Memory B cell (primary cell): ENCODE results near the gene GABRG3.
"Not testable (repeated sequence)": the region's sequence is repeated elsewhere in the genome, so short reads cannot be mapped to it uniquely, and the experiment has no call there.

Experiments used
- ATAC-seq: fragments of 150-1000 bp; cut with Tn5 transposase; 2 replicates; pipeline ENCODE4 v1.10.0; 2021; ENCODE audit warnings: low read depth, mild to moderate bottlenecking, moderate library complexity
- DNase-seq, 2 donors: peaks; one replicate each; pipeline ENCODE4 v3.0.0; 2022; ENCODE audit warnings: low spot score in 2 of 2
- H3K27ac Mint-ChIP-seq: one replicate; pipeline ENCODE4 v1.8.0; 2022; ENCODE audit warnings: mild to moderate bottlenecking, moderate library complexity, mixed read lengths
- H3K27me3 Mint-ChIP-seq: one replicate; pipeline ENCODE4 v1.8.0; 2022; ENCODE audit warnings: mixed read lengths
- H3K36me3 Mint-ChIP-seq: one replicate; pipeline ENCODE4 v1.8.0; 2022; ENCODE audit warnings: mild to moderate bottlenecking, mixed read lengths
- H3K4me1 Mint-ChIP-seq: one replicate; pipeline ENCODE4 v1.8.0; 2022; ENCODE audit warnings: mixed read lengths
- H3K4me3 Mint-ChIP-seq: one replicate; pipeline ENCODE4 v1.8.0; 2022; ENCODE audit warnings: mild to moderate bottlenecking, moderate library complexity, mixed read lengths
- H3K9me3 Mint-ChIP-seq: one replicate; pipeline ENCODE4 v1.8.0; 2022; ENCODE audit warnings: mixed read lengths

The GABRG3 gene

DNA sequence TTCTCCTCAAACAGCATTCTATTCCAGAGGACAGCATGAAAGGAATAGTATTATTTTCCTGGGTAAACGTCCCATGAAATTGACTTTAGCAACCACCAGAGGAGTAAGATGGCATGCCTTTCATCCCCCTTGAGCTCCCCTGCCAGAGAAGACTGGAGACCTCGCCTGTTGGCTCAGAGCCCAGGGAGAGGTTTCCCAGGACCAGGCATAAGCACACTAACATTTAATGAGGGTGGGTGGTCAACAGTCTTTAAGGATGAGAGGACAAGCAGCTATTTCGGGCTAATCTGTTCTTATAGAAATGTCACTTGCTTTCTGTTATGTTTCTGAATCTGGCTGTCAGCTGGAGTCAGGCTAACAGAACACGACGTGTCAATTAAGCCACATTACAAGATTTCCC lies 390.5 kb downstream of the GABRG3 start:
- H3K9me3 Mint-ChIP-seq = no peaks in the 10 kb centered on the region
- no peak overlapping the region for H3K27ac Mint-ChIP-seq
- no peak overlapping the region for H3K4me3 Mint-ChIP-seq
- H3K36me3 Mint-ChIP-seq = no peaks in the 10 kb centered on the region
- ATAC-seq (no peak), DNase-seq (no peak)
- no peaks in the 10 kb centered on the region for H3K27me3 Mint-ChIP-seq
- no peaks in the 10 kb centered on the region for H3K4me1 Mint-ChIP-seq

DNA sequence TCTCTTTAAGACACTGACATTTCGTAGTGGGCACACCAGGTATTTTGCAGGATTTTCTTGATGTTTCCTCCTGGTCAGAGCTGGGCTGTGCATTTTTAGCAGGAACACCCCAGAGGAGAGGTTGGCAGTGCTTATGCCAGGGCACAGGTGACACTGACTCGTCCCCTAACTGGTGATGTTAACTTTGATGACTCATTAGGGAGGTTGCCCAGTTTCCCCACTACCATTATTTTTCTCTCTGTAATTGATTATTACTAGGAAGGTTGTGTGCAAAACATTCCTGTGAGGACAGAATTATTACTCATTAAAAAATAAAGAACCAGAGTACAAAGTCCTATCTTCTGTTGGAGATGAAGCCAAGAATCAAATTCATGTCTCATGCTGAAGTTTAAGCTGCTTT lies 394.5 kb downstream of the GABRG3 start:
- DNase-seq (no peak), ATAC-seq (no peak)
- Mint-ChIP-seq H3K4me3 (no peak overlapping the region), H3K27ac (no peak overlapping the region), H3K4me1 (no peaks in the 10 kb centered on the region), H3K9me3 (peaks cover 1% of the 10 kb centered on the region), H3K27me3 (no peaks in the 10 kb centered on the region), H3K36me3 (no peaks in the 10 kb centered on the region)

DNA sequence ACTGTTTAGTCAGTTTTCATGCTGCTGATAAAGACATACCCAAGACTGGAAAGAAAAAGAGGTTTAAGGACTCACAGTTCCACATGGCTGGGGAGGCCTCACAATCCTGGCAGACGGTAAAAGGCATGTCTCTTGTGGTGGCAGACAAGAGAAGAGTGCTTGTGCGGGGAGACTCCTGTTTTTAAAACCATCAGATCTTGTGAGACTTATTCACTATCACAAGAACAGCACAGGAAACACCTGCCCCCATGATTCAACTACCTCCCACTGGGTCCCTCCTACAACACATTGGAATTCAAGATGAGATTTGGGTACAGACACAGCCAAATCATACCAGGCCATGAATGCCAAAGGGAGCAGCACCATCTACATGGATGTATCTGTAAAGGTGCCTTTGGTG lies 406.4 kb downstream of the GABRG3 start:
- not testable (repeated sequence) for H3K4me1 Mint-ChIP-seq, H3K9me3 Mint-ChIP-seq, H3K27ac Mint-ChIP-seq, DNase-seq, ATAC-seq, H3K36me3 Mint-ChIP-seq, H3K4me3 Mint-ChIP-seq, H3K27me3 Mint-ChIP-seq

DNA sequence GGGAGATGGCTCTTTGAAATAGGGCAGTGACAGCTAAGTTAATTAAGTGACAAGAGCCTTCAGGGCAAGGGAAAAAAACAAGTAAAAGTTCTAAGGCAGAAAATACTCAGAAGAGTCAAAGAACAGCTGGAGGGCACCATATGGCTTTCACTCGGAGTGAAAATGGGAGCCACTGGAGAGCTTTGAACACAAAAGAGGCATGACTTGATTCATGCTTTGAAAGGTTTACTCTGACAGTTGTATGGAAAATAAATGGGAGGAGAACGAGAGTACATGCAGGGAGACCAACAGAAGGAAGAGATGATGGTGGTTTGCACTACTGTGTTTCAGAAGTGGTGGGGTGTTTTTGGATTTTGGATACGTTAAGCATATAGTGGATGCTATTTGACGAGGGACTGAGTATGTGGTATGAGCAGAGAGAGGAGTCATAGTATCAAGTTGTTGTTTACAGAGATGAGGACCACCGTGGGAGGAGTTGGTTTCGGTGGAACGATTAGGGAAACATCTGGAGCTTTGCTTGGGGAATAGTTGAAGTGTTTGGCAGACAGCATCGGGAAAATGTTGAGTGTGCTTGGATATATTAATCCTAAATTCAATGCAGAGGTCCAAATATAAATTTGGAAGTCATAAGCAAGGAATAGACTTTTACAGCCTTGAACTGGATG lies 411.5 kb downstream of the GABRG3 start:
- Mint-ChIP-seq H3K27ac (no peak overlapping the region), H3K9me3 (peaks cover 7% of the 10 kb centered on the region), H3K4me1 (no peaks in the 10 kb centered on the region), H3K36me3 (no peaks in the 10 kb centered on the region), H3K27me3 (no peaks in the 10 kb centered on the region), H3K4me3 (no peak overlapping the region)
- no peak for DNase-seq
- no peak for ATAC-seq

DNA sequence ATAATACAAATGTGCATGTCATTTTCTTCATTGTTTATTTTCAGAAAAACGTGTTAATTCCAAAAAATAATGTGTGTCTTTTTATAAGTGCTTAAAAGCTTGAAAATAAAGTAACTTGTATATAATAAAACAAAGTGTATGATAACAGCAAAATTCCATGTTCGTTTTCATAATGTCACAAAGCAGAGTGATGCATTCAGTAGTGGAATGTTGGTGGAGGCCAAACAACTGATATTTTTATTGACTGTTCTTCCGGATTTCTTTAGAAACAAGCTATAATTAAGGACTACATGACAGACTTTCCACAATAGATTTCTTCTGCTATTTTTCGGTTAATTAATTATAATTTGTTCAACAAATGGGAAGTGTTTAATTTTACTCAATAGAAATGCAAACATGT lies 412.7 kb downstream of the GABRG3 start:
- H3K9me3 Mint-ChIP-seq = peaks cover 7% of the 10 kb centered on the region
- H3K27me3 Mint-ChIP-seq = no peaks in the 10 kb centered on the region
- no peaks in the 10 kb centered on the region for H3K4me1 Mint-ChIP-seq
- ATAC-seq (no peak), DNase-seq (no peak)
- H3K4me3 Mint-ChIP-seq = no peak overlapping the region
- no peak overlapping the region for H3K27ac Mint-ChIP-seq
- no peaks in the 10 kb centered on the region for H3K36me3 Mint-ChIP-seq

DNA sequence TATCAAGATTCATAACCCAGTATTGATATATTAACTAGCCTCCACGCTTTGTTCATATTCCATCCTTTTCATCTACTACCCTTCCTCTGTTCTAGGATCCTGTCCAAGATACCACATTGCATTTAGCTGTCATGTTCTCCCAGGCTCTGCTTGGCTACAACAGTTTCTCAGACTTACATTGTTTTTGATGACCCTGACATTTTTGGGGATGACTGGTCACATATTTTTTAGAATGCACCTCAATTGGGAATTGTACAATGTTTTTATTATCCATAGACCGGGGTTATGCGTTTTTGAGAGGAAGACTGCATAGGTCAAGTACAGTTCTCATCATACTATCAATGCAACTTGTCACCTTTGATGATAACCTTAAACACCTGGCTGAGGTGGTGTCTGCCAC lies 421.2 kb downstream of the GABRG3 start:
- no peaks in the 10 kb centered on the region for H3K4me1 Mint-ChIP-seq
- H3K4me3 Mint-ChIP-seq = no peak overlapping the region
- peaks cover 4% of the 10 kb centered on the region for H3K9me3 Mint-ChIP-seq
- H3K36me3 Mint-ChIP-seq = no peaks in the 10 kb centered on the region
- no peak for DNase-seq
- H3K27ac Mint-ChIP-seq = no peak overlapping the region
- no peak for ATAC-seq
- no peaks in the 10 kb centered on the region for H3K27me3 Mint-ChIP-seq

DNA sequence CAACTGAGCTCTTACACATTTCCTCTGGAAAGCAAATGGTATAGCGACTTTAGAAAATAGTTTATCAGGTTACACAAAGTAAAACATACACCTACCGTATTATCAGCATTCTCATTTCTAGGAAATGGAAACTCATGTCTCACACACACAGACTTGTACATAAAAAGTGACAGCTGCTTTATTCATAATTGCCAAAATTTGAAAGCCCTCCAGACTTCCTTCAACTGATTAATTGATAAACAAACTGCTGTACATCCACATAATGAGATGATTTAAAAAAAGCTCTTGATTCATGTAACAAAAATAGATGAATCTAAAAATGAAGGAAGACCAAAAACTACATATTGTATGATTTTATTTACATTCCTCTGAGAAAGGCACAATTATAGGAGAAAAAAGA lies 425.5 kb downstream of the GABRG3 start:
- no peak overlapping the region for H3K27ac Mint-ChIP-seq
- H3K9me3 Mint-ChIP-seq = peaks cover 5% of the 10 kb centered on the region
- H3K4me3 Mint-ChIP-seq = no peak overlapping the region
- H3K36me3 Mint-ChIP-seq = no peaks in the 10 kb centered on the region
- DNase-seq = no peak
- H3K4me1 Mint-ChIP-seq = no peaks in the 10 kb centered on the region
- no peaks in the 10 kb centered on the region for H3K27me3 Mint-ChIP-seq
- no peak for ATAC-seq

DNA sequence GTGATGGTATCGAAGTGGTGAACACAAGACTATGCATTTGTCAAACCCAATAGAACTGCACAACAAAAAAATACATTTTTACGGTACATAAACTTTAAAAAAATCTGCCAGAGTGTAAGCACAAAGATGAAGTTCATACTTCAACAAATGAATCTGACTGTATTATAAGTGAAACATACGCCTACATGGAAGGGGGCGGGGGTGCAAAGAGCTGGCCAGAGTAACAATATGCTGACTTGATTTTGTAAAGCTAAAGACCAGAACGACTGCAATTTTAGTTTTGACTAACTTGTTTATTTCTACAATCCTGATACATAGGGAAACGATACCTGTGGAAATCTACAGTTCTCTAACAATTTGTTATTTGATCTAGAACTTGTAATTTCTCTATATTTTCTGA lies 426.0 kb downstream of the GABRG3 start:
- Mint-ChIP-seq H3K4me3 (no peak overlapping the region), H3K4me1 (no peaks in the 10 kb centered on the region), H3K36me3 (no peaks in the 10 kb centered on the region), H3K27me3 (no peaks in the 10 kb centered on the region), H3K9me3 (peaks cover 6% of the 10 kb centered on the region), H3K27ac (no peak overlapping the region)
- ATAC-seq = no peak
- DNase-seq = no peak

DNA sequence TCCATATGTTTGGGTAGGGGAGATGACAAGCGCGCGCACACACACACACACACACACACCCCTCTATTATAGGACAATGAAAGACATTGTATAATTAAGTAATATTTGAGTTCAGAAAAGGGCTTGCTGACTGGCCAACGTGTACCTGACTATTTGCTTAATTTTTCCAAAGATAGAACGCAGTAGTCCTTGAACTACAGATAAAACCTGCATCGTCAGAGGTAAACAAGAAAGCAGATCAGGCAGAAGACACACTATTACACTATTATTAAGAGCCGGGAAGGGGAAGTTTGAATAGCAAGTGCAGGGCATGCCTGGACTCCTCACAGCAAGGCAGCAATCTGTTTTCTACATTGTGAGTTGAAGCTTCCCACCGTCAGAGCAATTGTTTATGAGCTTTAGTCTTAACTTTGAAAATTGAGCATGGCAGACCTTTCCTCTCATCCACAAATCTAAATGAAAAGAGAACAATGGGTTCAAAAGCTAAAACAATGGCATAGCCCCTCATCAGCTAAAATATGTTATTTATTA lies 427.7 kb downstream of the GABRG3 start:
- Mint-ChIP-seq H3K27ac (no peak overlapping the region), H3K36me3 (no peaks in the 10 kb centered on the region), H3K27me3 (no peaks in the 10 kb centered on the region), H3K4me3 (no peak overlapping the region), H3K9me3 (peaks cover 6% of the 10 kb centered on the region), H3K4me1 (no peaks in the 10 kb centered on the region)
- ATAC-seq = no peak
- no peak for DNase-seq

DNA sequence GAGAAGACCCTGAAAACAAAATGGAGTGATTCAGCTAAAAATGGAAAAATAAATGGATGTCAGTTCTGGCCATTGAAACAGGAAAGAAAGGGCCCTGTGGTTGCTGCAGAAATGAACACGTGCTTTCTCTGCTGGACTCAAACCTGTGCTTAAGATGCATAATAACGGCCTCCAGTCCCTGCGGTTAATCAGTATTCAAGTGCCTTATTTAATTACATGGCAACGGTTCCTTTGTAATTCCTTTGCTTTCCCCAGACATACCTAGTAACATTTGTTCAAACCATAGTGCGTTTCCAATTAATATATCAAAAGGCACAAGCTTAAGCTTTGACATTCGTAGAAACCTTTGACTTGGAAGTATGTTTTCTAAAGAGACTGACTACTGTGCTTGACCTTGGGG lies 428.3 kb downstream of the GABRG3 start:
- H3K4me3 Mint-ChIP-seq = no peak overlapping the region
- H3K27ac Mint-ChIP-seq = no peak overlapping the region
- peaks cover 4% of the 10 kb centered on the region for H3K9me3 Mint-ChIP-seq
- no peaks in the 10 kb centered on the region for H3K4me1 Mint-ChIP-seq
- DNase-seq = no peak
- H3K27me3 Mint-ChIP-seq = no peaks in the 10 kb centered on the region
- H3K36me3 Mint-ChIP-seq = no peaks in the 10 kb centered on the region
- ATAC-seq = no peak

DNA sequence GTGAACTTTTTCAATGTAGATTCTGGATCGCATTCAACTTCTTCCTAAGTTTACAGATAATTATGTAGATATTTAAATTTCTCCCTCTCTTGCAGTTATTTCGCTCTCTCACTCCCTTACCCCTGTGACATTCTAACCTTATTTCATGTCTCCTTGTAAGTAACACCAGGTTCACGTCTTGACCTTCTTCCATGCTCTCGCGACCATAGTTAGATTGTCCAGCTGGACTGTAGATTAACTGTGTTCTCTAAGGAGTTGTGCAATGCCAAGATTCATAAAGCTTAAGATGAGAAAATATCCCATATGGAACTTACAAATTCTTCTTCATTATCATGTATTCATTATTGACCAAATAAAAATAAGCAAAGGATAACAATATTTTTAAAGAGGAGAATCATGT lies 430.5 kb downstream of the GABRG3 start:
- ATAC-seq (no peak), DNase-seq (no peak)
- Mint-ChIP-seq H3K4me3 (no peak overlapping the region), H3K27ac (no peak overlapping the region), H3K36me3 (no peaks in the 10 kb centered on the region), H3K27me3 (no peaks in the 10 kb centered on the region), H3K9me3 (peaks cover 4% of the 10 kb centered on the region), H3K4me1 (no peaks in the 10 kb centered on the region)

DNA sequence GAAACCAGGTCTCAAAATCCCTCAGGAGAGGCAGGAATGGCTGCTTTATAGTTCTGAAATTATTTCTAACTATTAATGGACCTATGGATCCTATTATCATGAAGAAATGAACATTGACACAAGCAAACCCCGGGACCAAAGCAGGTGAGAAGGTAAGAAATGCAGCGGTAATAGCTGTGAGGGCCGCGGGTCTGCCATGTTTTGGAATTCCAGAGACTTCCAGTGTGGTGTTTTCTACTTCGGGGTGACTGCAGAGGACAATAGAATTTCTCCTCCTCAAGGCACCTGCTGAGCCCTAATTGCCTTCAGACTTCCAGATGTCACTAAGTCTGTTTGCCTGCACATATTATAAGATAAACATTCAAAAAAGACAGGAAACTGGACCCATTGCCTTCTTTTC lies 437.4 kb downstream of the GABRG3 start:
- Mint-ChIP-seq H3K36me3 (no peaks in the 10 kb centered on the region), H3K4me1 (no peaks in the 10 kb centered on the region), H3K4me3 (no peak overlapping the region)

DNA sequence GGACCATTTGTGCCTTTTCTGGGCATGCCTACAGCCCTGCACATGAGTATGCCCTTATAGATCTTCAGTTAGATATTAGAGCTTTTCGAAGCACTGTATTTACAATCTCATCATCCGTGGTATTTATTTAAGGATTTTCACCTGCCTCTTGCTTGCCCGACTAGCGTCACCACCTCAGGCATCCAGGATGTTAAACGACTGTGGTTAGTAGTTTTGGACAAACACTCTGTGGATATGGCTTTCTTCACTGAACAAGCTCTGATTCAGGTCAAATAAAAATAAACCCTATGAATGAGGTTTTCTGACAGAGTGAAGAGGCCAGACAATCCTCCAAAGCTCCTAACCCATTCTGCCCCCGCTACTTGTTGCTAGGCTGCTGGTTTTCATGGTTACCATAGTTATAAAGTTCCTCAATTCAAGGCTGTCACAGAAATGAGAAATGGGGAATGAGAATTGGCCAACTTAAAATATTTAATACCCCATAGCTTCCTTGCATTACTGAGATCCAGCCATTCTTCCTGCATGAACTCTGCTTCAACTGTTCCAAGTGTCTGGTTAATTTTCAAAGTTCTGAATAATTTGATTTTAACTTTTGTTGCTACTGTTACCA lies 440.1 kb downstream of the GABRG3 start:
- Mint-ChIP-seq H3K4me3 (no peak overlapping the region), H3K9me3 (peaks cover 1% of the 10 kb centered on the region), H3K27me3 (no peaks in the 10 kb centered on the region), H3K27ac (no peak overlapping the region), H3K36me3 (no peaks in the 10 kb centered on the region), H3K4me1 (no peaks in the 10 kb centered on the region)
- ATAC-seq (no peak), DNase-seq (no peak)

More for the DNA sequence above, 437.4 kb downstream of the GABRG3 start:
- H3K9me3 Mint-ChIP-seq = peaks cover 1% of the 10 kb centered on the region
- no peak for DNase-seq
- ATAC-seq = no peak
- H3K27ac Mint-ChIP-seq = no peak overlapping the region
- H3K27me3 Mint-ChIP-seq = no peaks in the 10 kb centered on the region

DNA sequence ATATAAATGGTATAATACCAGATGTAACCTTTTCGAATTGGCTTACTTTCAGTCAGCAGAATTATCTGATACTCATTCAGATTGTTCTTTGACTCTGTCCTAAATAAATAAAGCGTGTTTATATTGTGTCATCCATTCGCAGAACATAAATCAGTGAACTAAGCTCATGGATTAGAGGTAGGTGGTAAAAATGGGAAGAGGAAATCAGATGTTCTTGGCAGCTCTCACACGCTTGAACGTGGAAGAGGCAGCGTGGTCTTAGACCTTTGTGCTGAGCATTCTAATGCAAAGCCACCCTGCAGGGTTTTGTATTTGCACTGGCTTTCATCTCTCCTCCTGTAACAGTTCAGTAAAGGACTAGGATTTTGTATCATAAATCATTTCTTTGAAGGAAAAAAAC lies 441.4 kb downstream of the GABRG3 start:
- H3K27ac Mint-ChIP-seq = no peak overlapping the region
- no peaks in the 10 kb centered on the region for H3K4me1 Mint-ChIP-seq
- DNase-seq (no peak), ATAC-seq (no peak)
- H3K27me3 Mint-ChIP-seq = no peaks in the 10 kb centered on the region
- peaks cover 2% of the 10 kb centered on the region for H3K9me3 Mint-ChIP-seq
- H3K4me3 Mint-ChIP-seq = no peak overlapping the region
- no peaks in the 10 kb centered on the region for H3K36me3 Mint-ChIP-seq
